HepG2 (cell line): Measurements from ENCODE around the gene NOB1.

Source experiments
- CEBPG ChIP-seq: IDR thresholded peaks from 2 replicates; pipeline ENCODE4 v1.6.1; 2016
- CTCF ChIP-seq: sonication (generic); formaldehyde crosslinking; IDR thresholded peaks from 2 replicates; pipeline ENCODE4 v1.5.0; 2020; ENCODE audit warnings: mild to moderate bottlenecking, missing genetic modification reagents, moderate library complexity
- EZH2 ChIP-seq: conservative IDR thresholded peaks from 2 replicates; pipeline ENCODE4 v1.6.1; 2012; ENCODE audit warnings: mild to moderate bottlenecking, low read depth, low read length, moderate library complexity
- MEIS1 ChIP-seq: sonication (generic); formaldehyde crosslinking; IDR thresholded peaks from 2 replicates; pipeline ENCODE4 v1.9.0; 2021; ENCODE audit warnings: mild to moderate bottlenecking, missing genetic modification reagents, moderate library complexity, borderline replicate concordance
- NBN ChIP-seq: fragments of 450-650 bp; conservative IDR thresholded peaks from 2 replicates; pipeline ENCODE4 v1.6.1; 2017
- NFE2L2 ChIP-seq: fragments of 150-350 bp; IDR thresholded peaks from 2 replicates; pipeline ENCODE4 v1.6.1; 2014; ENCODE audit warnings: low read length
- TAF1 ChIP-seq: sonication (generic); formaldehyde crosslinking; IDR thresholded peaks from 2 replicates; pipeline ENCODE4 v1.4.0; 2020; ENCODE audit warnings: missing genetic modification reagents
- ZBTB20 ChIP-seq: sonication (generic); formaldehyde crosslinking; IDR thresholded peaks from 2 replicates; pipeline ENCODE4 v1.8.1; 2023; ENCODE audit warnings: missing genetic modification reagents, low read depth, mild to moderate bottlenecking, borderline replicate concordance
- ZNF274 ChIP-seq: sonication (generic); formaldehyde crosslinking; IDR thresholded peaks from 2 replicates; pipeline ENCODE4 v1.5.1; 2020; ENCODE audit warnings: mild to moderate bottlenecking, missing genetic modification reagents
- ZNF816 ChIP-seq: sonication (generic); formaldehyde crosslinking; IDR thresholded peaks from 2 replicates; pipeline ENCODE4 v1.8.0; 2022; ENCODE audit warnings: missing genetic modification reagents, mild to moderate bottlenecking, borderline replicate concordance
- TF ChIP-seq, protein P1 (sequence below): sonication (generic); formaldehyde crosslinking; IDR thresholded peaks from 2 replicates; pipeline ENCODE4 v1.4.0; 2020; ENCODE audit warnings: low read depth, missing genetic modification reagents
- TF ChIP-seq, protein P2 (sequence below): sonication (generic); IDR thresholded peaks from 2 replicates; pipeline ENCODE4 v1.6.1; 2016; ENCODE audit warnings: low read depth, borderline replicate concordance

- no peak for TF ChIP-seq EZH2
- TF ChIP-seq ZBTB20 (CRISPR knock-in tag): no peak
- TF ChIP-seq TAF1 (CRISPR knock-in tag): no peak
- no peak for TF ChIP-seq NFE2L2
- TF ChIP-seq CTCF (CRISPR knock-in tag): no peak
- TF ChIP-seq MEIS1: no peak
- no peak for TF ChIP-seq ZNF816
- TF ChIP-seq CEBPG (CRISPR knock-in tag): no peak
- TF ChIP-seq, protein P1, sequence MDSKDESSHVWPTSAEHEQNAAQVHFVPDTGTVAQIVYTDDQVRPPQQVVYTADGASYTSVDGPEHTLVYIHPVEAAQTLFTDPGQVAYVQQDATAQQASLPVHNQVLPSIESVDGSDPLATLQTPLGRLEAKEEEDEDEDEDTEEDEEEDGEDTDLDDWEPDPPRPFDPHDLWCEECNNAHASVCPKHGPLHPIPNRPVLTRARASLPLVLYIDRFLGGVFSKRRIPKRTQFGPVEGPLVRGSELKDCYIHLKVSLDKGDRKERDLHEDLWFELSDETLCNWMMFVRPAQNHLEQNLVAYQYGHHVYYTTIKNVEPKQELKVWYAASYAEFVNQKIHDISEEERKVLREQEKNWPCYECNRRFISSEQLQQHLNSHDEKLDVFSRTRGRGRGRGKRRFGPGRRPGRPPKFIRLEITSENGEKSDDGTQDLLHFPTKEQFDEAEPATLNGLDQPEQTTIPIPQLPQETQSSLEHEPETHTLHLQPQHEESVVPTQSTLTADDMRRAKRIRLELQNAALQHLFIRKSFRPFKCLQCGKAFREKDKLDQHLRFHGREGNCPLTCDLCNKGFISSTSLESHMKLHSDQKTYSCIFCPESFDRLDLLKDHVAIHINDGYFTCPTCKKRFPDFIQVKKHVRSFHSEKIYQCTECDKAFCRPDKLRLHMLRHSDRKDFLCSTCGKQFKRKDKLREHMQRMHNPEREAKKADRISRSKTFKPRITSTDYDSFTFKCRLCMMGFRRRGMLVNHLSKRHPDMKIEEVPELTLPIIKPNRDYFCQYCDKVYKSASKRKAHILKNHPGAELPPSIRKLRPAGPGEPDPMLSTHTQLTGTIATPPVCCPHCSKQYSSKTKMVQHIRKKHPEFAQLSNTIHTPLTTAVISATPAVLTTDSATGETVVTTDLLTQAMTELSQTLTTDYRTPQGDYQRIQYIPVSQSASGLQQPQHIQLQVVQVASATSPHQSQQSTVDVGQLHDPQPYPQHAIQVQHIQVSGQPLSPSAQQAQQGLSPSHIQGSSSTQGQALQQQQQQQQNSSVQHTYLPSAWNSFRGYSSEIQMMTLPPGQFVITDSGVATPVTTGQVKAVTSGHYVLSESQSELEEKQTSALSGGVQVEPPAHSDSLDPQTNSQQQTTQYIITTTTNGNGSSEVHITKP (CRISPR knock-in tag): no peak
- no peak for TF ChIP-seq NBN
- TF ChIP-seq, protein P2, sequence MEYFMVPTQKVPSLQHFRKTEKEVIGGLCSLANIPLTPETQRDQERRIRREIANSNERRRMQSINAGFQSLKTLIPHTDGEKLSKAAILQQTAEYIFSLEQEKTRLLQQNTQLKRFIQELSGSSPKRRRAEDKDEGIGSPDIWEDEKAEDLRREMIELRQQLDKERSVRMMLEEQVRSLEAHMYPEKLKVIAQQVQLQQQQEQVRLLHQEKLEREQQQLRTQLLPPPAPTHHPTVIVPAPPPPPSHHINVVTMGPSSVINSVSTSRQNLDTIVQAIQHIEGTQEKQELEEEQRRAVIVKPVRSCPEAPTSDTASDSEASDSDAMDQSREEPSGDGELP: no peak
- no peak for TF ChIP-seq ZNF274
Measured at GRCh38 chr16:69768666-69769065, 13.9 kb upstream of the NOB1 start.
